ENCODE results near the gene NEURL3. TPM values are rescaled to one million over a fixed set of nuclear protein-coding genes. Genes with fewer than 3 reads are reported as not detected.

Gene NEURL3
- total and polyA plus RNA-seq, 2 of the 8 experiments (the other 6 are each of a cell fraction or from before 2014, with no cell fraction given): not detected

DNA sequence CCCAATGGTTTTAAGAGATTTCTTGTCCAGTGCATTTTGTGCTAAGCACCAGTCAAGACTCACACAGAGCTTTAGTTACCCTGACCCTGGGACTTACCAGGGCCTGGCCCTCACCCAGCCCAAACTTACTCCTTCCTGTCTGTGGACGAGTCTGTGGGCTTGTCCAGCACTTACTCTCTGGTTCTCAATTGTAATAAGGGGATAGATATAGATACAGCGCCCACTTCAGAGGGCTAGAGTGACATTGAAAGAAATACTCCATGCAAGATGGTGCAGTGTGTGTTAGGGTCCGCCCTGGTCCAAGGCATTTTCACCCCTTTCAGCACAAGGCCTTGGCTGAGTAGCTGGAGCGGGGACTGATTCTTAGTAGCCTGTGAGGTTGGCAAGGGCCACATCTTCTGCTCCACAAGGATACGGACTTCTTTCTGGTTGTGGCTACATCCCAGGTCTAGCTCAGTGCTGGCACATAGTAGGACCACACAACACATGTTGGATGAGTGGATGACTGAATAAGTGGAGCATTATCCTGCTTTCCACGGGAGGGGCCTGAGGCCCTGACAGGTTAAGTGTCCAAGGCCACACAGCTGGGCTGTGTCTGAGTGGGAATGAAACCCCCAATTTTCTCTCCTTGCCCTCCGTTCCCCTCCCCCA lies 27.6 kb upstream of the NEURL3 start (continued):
- no peak for TF ChIP-seq RNF2 (IDR thresholded peaks at IDR 0.05; ENCODE audit: borderline replicate concordance, low read depth, low read length, missing control alignments, poor library complexity, severe bottlenecking)

Measured in H1 (cell line).